ENCODE measurements around the gene PTER.

- TF ChIP-seq CTCF (IDR thresholded peaks at IDR 0.05 in 2 of 3, conservative IDR thresholded peaks at IDR 0.05 in 1 of 3; ENCODE audit: control insufficient read depth in 2 of 3, extremely low read depth in 1 of 3, insufficient read depth in 1 of 3, low read depth in 3 of 3, low read length in 3 of 3) (peak; percentile 72 to 85 (median 78)), MAX (IDR thresholded peaks at IDR 0.05; ENCODE audit: low read depth, low read length) (no peak), MEF2A (IDR thresholded peaks at IDR 0.05; ENCODE audit: insufficient read depth, low read depth, low read length) (no peak), SIN3A (IDR thresholded peaks at IDR 0.05; ENCODE audit: low read depth, low read length) (no peak), RB1 (IDR thresholded peaks at IDR 0.05; ENCODE audit: borderline replicate concordance) (no peak), POLR2AphosphoS5 (IDR thresholded peaks at IDR 0.05; ENCODE audit: low read length) (no peak), POLR2A (IDR thresholded peaks at IDR 0.05; ENCODE audit: low read depth, low read length) (no peak), FOXM1 (IDR thresholded peaks at IDR 0.05; ENCODE audit: low read depth, low read length) (no peak), RCOR1 (conservative IDR thresholded peaks at IDR 0.05; ENCODE audit: low read depth, low read length) (no peak)
- TF ChIP-seq, protein P1, sequence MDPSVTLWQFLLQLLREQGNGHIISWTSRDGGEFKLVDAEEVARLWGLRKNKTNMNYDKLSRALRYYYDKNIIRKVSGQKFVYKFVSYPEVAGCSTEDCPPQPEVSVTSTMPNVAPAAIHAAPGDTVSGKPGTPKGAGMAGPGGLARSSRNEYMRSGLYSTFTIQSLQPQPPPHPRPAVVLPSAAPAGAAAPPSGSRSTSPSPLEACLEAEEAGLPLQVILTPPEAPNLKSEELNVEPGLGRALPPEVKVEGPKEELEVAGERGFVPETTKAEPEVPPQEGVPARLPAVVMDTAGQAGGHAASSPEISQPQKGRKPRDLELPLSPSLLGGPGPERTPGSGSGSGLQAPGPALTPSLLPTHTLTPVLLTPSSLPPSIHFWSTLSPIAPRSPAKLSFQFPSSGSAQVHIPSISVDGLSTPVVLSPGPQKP (IDR thresholded peaks at IDR 0.05; ENCODE audit: low read depth, low read length) = no peak
- TF ChIP-seq, protein P2, sequence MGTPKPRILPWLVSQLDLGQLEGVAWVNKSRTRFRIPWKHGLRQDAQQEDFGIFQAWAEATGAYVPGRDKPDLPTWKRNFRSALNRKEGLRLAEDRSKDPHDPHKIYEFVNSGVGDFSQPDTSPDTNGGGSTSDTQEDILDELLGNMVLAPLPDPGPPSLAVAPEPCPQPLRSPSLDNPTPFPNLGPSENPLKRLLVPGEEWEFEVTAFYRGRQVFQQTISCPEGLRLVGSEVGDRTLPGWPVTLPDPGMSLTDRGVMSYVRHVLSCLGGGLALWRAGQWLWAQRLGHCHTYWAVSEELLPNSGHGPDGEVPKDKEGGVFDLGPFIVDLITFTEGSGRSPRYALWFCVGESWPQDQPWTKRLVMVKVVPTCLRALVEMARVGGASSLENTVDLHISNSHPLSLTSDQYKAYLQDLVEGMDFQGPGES (IDR thresholded peaks at IDR 0.05) = no peak
Observed at GRCh38 chr10:16545116-16545736, 108.4 kb downstream of the PTER start.
